ENCODE measurements around the gene STS. TPM values are rescaled to one million over a fixed set of nuclear protein-coding genes. Genes with fewer than 3 reads are reported as not detected.

The STS gene
- total RNA-seq, result 0.34 and 7.6 TPM in 2 replicates

GRCh38 chrX:7147413-7147977 is at the start of gene STS:
Gene STS (plus strand): TSS chrX:7147712. CDS start chrX:7253200, 105,488 bp downstream.

GRCh38 chrX:7147978-7148854 is 704 bp downstream of the STS start, which contains the start of gene PUDP:
Gene PUDP (minus strand): TSS chrX:7148153. CDS start chrX:7148113, 40 bp downstream.

Other genes starting within 250 kb of the STS start
- gene PUDP, start 441 bp downstream of the STS start, total RNA-seq, result 4.8 and 20.1 TPM in 2 replicates